CD8-positive, alpha-beta memory T cell (primary cell): ENCODE results near the gene SP4. TPM values are rescaled to one million over a fixed set of nuclear protein-coding genes. Genes with fewer than 3 reads are reported as not detected.

Experiments used
- CTCF ChIA-PET: fragments of 350-600 bp; sonication (Branson Sonifier 250); formaldehyde crosslinking; loops from one replicate; lab custom pipeline; 2021; ENCODE audit warnings: antibody characterized with exemption; lab: Charles Lee
- POLR2A ChIA-PET: fragments of 350-600 bp; sonication (Branson Sonifier 250); formaldehyde crosslinking; loops from one replicate; lab custom pipeline; 2021; ENCODE audit warnings: antibody characterized with exemption; lab: Charles Lee
- DNase-seq, 5 donors: peaks; one replicate each; pipeline versions ENCODE4 v3.0.0 to v3.0.0-alpha.2; 2020 to 2022; ENCODE audit warnings: mixed read lengths in 1 of 5
- H3K27ac ChIP-seq: one replicate; pipeline ENCODE4 v1.7.0; 2013; ENCODE audit warnings: low read depth, mild to moderate bottlenecking, low read length, moderate library complexity
- H3K27me3 ChIP-seq: 2 replicates; pipeline ENCODE4 v1.7.0; 2013; ENCODE audit warnings: low read length, mild to moderate bottlenecking; ENCODE audit not compliant: insufficient read depth, poor library complexity, severe bottlenecking
- H3K36me3 ChIP-seq: 2 replicates; pipeline ENCODE4 v1.7.0; 2013; ENCODE audit warnings: mild to moderate bottlenecking, low read length, moderate library complexity; ENCODE audit not compliant: insufficient read depth
- H3K4me1 ChIP-seq: 2 replicates; pipeline ENCODE4 v1.7.0; 2013; ENCODE audit warnings: mild to moderate bottlenecking, low read length, moderate library complexity; ENCODE audit not compliant: insufficient read depth
- H3K4me3 ChIP-seq: 2 replicates; pipeline ENCODE4 v1.7.0; 2013; ENCODE audit warnings: mild to moderate bottlenecking, low read length
- H3K9me3 ChIP-seq: 2 replicates; pipeline ENCODE4 v1.7.0; 2013; ENCODE audit warnings: mild to moderate bottlenecking, low read length
- H3K27ac Mint-ChIP-seq, 8 donors: one replicate each; pipeline ENCODE4 v1.8.0; 2020 to 2021; ENCODE audit warnings: mixed read lengths in 8 of 8, mild to moderate bottlenecking in 6 of 8, inconsistent platforms in 3 of 8, moderate library complexity in 3 of 8
- H3K27me3 Mint-ChIP-seq, 2 donors: one replicate each; pipeline ENCODE4 v1.8.0; 2020 to 2021; ENCODE audit warnings: mixed read lengths in 2 of 2, mild to moderate bottlenecking in 1 of 2, moderate library complexity in 1 of 2
- H3K36me3 Mint-ChIP-seq, 3 donors: one replicate each; pipeline ENCODE4 v1.8.0; 2020 to 2021; ENCODE audit warnings: mixed read lengths in 3 of 3, inconsistent platforms in 1 of 3, mild to moderate bottlenecking in 1 of 3
- H3K4me1 Mint-ChIP-seq, 3 donors: one replicate each; pipeline ENCODE4 v1.8.0; 2020 to 2021; ENCODE audit warnings: mixed read lengths in 3 of 3, inconsistent platforms in 1 of 3, mild to moderate bottlenecking in 1 of 3
- H3K4me3 Mint-ChIP-seq, 7 donors: one replicate each; pipeline ENCODE4 v1.8.0; 2020 to 2021; ENCODE audit warnings: mixed read lengths in 7 of 7, mild to moderate bottlenecking in 6 of 7, moderate library complexity in 4 of 7, inconsistent platforms in 2 of 7
- H3K9me3 Mint-ChIP-seq, 5 donors: one replicate each; pipeline ENCODE4 v1.8.0; 2020 to 2022; ENCODE audit warnings: mixed read lengths in 5 of 5, mild to moderate bottlenecking in 3 of 5, moderate library complexity in 2 of 5, inconsistent platforms in 1 of 5
- polyA plus RNA-seq: library from polyadenylated mRNA; unstranded; fragments of 300-500 nt; fragmentation: Illumina TruSeq; gene quantifications from one replicate; pipeline ENCODE4 v1.2.3, GENCODE V29; 2021
- total RNA-seq, 2 experiments: library from RNA; stranded (reverse); gene quantifications; one replicate each; pipeline ENCODE4 v1.2.3, GENCODE V29; 2021

The SP4 gene
- total and polyA plus RNA-seq, 3 experiments from 2014 or later: 14.1 to 22.2 (median 20.0) TPM

GRCh38 chr7:21450076-21450475 is 22.2 kb downstream of the SP4 start:
- H3K36me3 Mint-ChIP-seq: peaks cover 22 to 62% (median 28%) of the 10 kb centered on the region in 3 donors
- H3K4me1 ChIP-seq: peaks cover 10% of the 10 kb centered on the region
- H3K36me3 ChIP-seq: no peaks in the 10 kb centered on the region
- H3K27me3 ChIP-seq: no peaks in the 10 kb centered on the region
- H3K27ac ChIP-seq: no peak overlapping the region
- CTCF ChIA-PET: no interaction called here
- peak overlapping the region in 1 of 8 donors; percentile 52 for H3K27ac Mint-ChIP-seq
- H3K9me3 ChIP-seq: no peaks in the 10 kb centered on the region
- POLR2A ChIA-PET: no interaction called here
- H3K4me3 ChIP-seq: no peak overlapping the region
- H3K27me3 Mint-ChIP-seq: no peaks in the 10 kb centered on the region
- no peak overlapping the region for H3K4me3 Mint-ChIP-seq
- DNase-seq: no peak
- H3K4me1 Mint-ChIP-seq: peaks cover 53 to 70% (median 70%) of the 10 kb centered on the region in 3 donors
- H3K9me3 Mint-ChIP-seq: peaks cover 0 to 10% (median 8%) of the 10 kb centered on the region in 5 donors

DNA sequence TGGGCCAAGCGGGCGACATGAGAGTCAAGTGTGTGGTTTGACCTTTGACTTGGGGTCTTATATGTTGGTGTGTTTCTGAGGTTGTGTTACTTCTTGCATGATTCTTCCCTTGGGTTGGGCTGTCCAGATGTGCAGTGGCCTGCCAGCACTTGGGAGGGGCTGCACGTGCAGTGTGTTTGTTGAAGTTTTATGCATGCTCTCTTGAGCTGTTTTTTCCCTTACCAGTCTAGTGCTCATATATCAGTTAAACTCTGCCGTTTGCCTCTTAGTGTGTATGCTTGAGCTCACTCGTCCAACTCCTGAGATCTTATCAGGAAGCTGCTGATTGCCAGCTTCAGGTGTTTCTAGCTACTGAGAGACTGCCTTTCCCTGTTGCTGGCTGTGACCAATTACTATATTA is 23.1 kb downstream of the SP4 start:
- H3K36me3 Mint-ChIP-seq: peaks cover 25 to 64% (median 32%) of the 10 kb centered on the region in 3 donors
- peak overlapping the region in 1 of 7 donors; percentile 7 for H3K4me3 Mint-ChIP-seq
- peaks cover 8% of the 10 kb centered on the region for H3K36me3 ChIP-seq
- peak overlapping the region in 1 of 8 donors; percentile 57 for H3K27ac Mint-ChIP-seq
- H3K4me3 ChIP-seq: no peak overlapping the region
- ChIA-PET POLR2A (no interaction called here), CTCF (no interaction called here)
- DNase-seq: no peak
- H3K9me3 Mint-ChIP-seq: peaks cover 0 to 10% (median 8%) of the 10 kb centered on the region in 5 donors
- H3K4me1 ChIP-seq: peaks cover 10% of the 10 kb centered on the region
- no peak overlapping the region for H3K27ac ChIP-seq
- no peaks in the 10 kb centered on the region for H3K27me3 Mint-ChIP-seq
- H3K4me1 Mint-ChIP-seq: peaks cover 51 to 69% (median 67%) of the 10 kb centered on the region in 3 donors
- no peaks in the 10 kb centered on the region for H3K9me3 ChIP-seq
- no peaks in the 10 kb centered on the region for H3K27me3 ChIP-seq

GRCh38 chr7:21454182-21454581 is 26.3 kb downstream of the SP4 start:
- Mint-ChIP-seq H3K27ac (no peak overlapping the region), H3K4me3 (no peak overlapping the region), H3K4me1 (peaks cover 40 to 63% (median 53%) of the 10 kb centered on the region in 3 donors), H3K9me3 (peaks cover 0 to 10% (median 8%) of the 10 kb centered on the region in 5 donors), H3K27me3 (no peaks in the 10 kb centered on the region), H3K36me3 (peaks cover 26 to 71% (median 32%) of the 10 kb centered on the region in 3 donors)
- H3K27me3 ChIP-seq: no peaks in the 10 kb centered on the region
- peaks cover 7% of the 10 kb centered on the region for H3K4me1 ChIP-seq
- POLR2A ChIA-PET: no interaction called here
- H3K27ac ChIP-seq: no peak overlapping the region
- no peak for DNase-seq
- no peak overlapping the region for H3K4me3 ChIP-seq
- CTCF ChIA-PET: no interaction called here
- H3K9me3 ChIP-seq: no peaks in the 10 kb centered on the region
- H3K36me3 ChIP-seq: peaks cover 14% of the 10 kb centered on the region

GRCh38 chr7:21454906-21455305 is 27.0 kb downstream of the SP4 start:
- Histone ChIP-seq H3K9me3 (no peaks in the 10 kb centered on the region), H3K4me3 (no peak overlapping the region), H3K27ac (no peak overlapping the region), H3K36me3 (peaks cover 21% of the 10 kb centered on the region), H3K27me3 (no peaks in the 10 kb centered on the region), H3K4me1 (peaks cover 7% of the 10 kb centered on the region)
- CTCF ChIA-PET: no interaction called here
- Mint-ChIP-seq H3K4me3 (no peak overlapping the region), H3K9me3 (peaks cover 0 to 10% (median 8%) of the 10 kb centered on the region in 5 donors), H3K27me3 (peaks cover 0 to 1% of the 10 kb centered on the region in 2 donors), H3K27ac (no peak overlapping the region), H3K4me1 (peaks cover 41 to 62% (median 51%) of the 10 kb centered on the region in 3 donors), H3K36me3 (peaks cover 31 to 78% (median 37%) of the 10 kb centered on the region in 3 donors)
- DNase-seq: no peak
- POLR2A ChIA-PET: no interaction called here

DNA sequence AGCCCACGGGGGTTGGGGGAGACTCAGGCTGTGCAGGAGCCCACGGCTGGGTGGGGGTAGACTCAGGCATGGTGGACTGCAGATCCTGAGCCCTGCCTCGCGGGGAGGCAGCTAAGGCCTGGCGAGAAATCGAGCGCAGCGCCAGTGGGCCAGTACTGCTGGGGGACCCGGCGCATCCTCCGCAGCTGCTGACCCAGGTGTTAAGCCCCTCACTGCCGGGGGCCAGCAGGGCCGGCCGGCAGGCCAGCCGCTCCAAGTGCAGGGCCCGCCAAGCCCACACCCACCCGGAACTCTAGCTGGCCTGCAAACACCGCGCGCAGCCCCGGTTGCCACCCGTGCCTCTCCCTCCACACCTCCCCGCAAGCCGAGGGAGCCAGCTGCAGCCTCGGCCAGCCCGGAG is 33.4 kb downstream of the SP4 start:
- Histone ChIP-seq H3K9me3 (no peaks in the 10 kb centered on the region), H3K27me3 (no peaks in the 10 kb centered on the region), H3K27ac (no peak overlapping the region), H3K4me3 (no peak overlapping the region), H3K4me1 (peaks cover 4% of the 10 kb centered on the region), H3K36me3 (peaks cover 12% of the 10 kb centered on the region)
- Mint-ChIP-seq H3K4me1 (peaks cover 44 to 72% (median 68%) of the 10 kb centered on the region in 3 donors), H3K27ac (no peak overlapping the region), H3K36me3 (peaks cover 14 to 56% (median 15%) of the 10 kb centered on the region in 3 donors), H3K27me3 (peaks cover 0 to 1% of the 10 kb centered on the region in 2 donors), H3K4me3 (no peak overlapping the region), H3K9me3 (no peaks in the 10 kb centered on the region)
- no peak for DNase-seq
- ChIA-PET POLR2A (no interaction called here), CTCF (interaction anchor here (0.7 kb wide), 1 partner anchor 207 kb away, joined by 3 read pairs; no protein-coding TSS in a partner anchor)

DNA sequence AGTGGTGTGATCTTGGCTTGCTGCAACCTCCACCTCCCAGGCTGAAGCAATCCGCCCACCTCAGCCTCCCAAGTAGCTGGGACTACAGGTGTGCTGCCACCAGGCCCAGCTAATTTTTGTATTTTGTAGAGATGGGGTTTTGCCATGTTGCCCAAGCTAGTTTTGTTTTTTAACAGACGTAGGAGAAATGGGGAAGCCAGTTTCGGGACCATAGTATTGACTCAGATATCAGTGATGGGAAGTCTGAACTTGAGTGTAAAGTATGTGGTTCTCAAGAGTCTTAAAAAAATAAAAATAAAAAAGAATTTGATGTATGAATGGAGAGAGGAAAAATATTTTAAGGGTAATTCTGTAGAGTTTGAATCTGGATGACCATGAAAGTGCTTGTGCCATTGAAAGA is 34.2 kb downstream of the SP4 start:
- Mint-ChIP-seq H3K36me3 (peaks cover 13 to 54% (median 14%) of the 10 kb centered on the region in 3 donors), H3K27me3 (peaks cover 0 to 1% of the 10 kb centered on the region in 2 donors), H3K27ac (peak overlapping the region in 3 of 8 donors; percentile 28 to 59 (median 52)), H3K4me3 (peak overlapping the region in 1 of 7 donors; percentile 10), H3K4me1 (peaks cover 45 to 72% (median 68%) of the 10 kb centered on the region in 3 donors), H3K9me3 (no peaks in the 10 kb centered on the region)
- CTCF ChIA-PET: no interaction called here
- H3K36me3 ChIP-seq: peaks cover 11% of the 10 kb centered on the region
- DNase-seq: no peak
- no peaks in the 10 kb centered on the region for H3K27me3 ChIP-seq
- peaks cover 4% of the 10 kb centered on the region for H3K4me1 ChIP-seq
- H3K4me3 ChIP-seq: no peak overlapping the region
- POLR2A ChIA-PET: no interaction called here
- H3K9me3 ChIP-seq: no peaks in the 10 kb centered on the region
- no peak overlapping the region for H3K27ac ChIP-seq

- H3K27ac Mint-ChIP-seq: peak overlapping the region in 3 of 8 donors; percentile 8 to 57 (median 18)
- H3K4me3 ChIP-seq: no peak overlapping the region
- POLR2A ChIA-PET: no interaction called here
- no peaks in the 10 kb centered on the region for H3K9me3 Mint-ChIP-seq
- CTCF ChIA-PET: no interaction called here
- no peak overlapping the region for H3K27ac ChIP-seq
- H3K27me3 ChIP-seq: no peaks in the 10 kb centered on the region
- peaks cover 50 to 79% (median 72%) of the 10 kb centered on the region in 3 donors for H3K4me1 Mint-ChIP-seq
- peaks cover 11% of the 10 kb centered on the region for H3K36me3 ChIP-seq
- peaks cover 11 to 48% (median 14%) of the 10 kb centered on the region in 3 donors for H3K36me3 Mint-ChIP-seq
- H3K27me3 Mint-ChIP-seq: peaks cover 0 to 1% of the 10 kb centered on the region in 2 donors
- no peaks in the 10 kb centered on the region for H3K9me3 ChIP-seq
- H3K4me3 Mint-ChIP-seq: no peak overlapping the region
- H3K4me1 ChIP-seq: peaks cover 4% of the 10 kb centered on the region
- DNase-seq: no peak
Observed at GRCh38 chr7:21463524-21463923, 35.6 kb downstream of the SP4 start.

GRCh38 chr7:21468969-21469368 is 41.1 kb downstream of the SP4 start:
- H3K9me3 Mint-ChIP-seq: no peaks in the 10 kb centered on the region
- peaks cover 4% of the 10 kb centered on the region for H3K4me1 ChIP-seq
- DNase-seq: no peak
- H3K4me3 ChIP-seq: no peak overlapping the region
- CTCF ChIA-PET: no interaction called here
- no peaks in the 10 kb centered on the region for H3K27me3 ChIP-seq
- peaks cover 53 to 81% (median 79%) of the 10 kb centered on the region in 3 donors for H3K4me1 Mint-ChIP-seq
- no peaks in the 10 kb centered on the region for H3K9me3 ChIP-seq
- peaks cover 0 to 2% of the 10 kb centered on the region in 2 donors for H3K27me3 Mint-ChIP-seq
- H3K27ac Mint-ChIP-seq: no peak overlapping the region
- peaks cover 0 to 21% (median 6%) of the 10 kb centered on the region in 3 donors for H3K36me3 Mint-ChIP-seq
- POLR2A ChIA-PET: no interaction called here
- no peak overlapping the region for H3K27ac ChIP-seq
- H3K36me3 ChIP-seq: no peaks in the 10 kb centered on the region
- H3K4me3 Mint-ChIP-seq: no peak overlapping the region
